ENCODE data around the gene MIP.
"Not testable (repeated sequence)": the region's sequence is repeated elsewhere in the genome, so short reads cannot be mapped to it uniquely, and the experiment has no call there.

The MIP gene

GRCh38 chr12:56454557-56454956, at the start of gene MIP:
MIP (minus strand) TSS chr12:56454657; CDS start chr12:56454613, 44 bp downstream.
- DNase-seq (ENCODE audit: low spot score), result no peak

GRCh38 chr12:56499879-56500278, 45.4 kb upstream of the MIP start:
- DNase-seq (ENCODE audit: low spot score), result not testable (repeated sequence)

GRCh38 chr12:56499452-56499851, 45.0 kb upstream of the MIP start:
- not testable (repeated sequence) for DNase-seq (ENCODE audit: low spot score)

GRCh38 chr12:56498126-56498902, 43.9 kb upstream of the MIP start:
- not testable (repeated sequence) for DNase-seq (ENCODE audit: low spot score)

GRCh38 chr12:56496704-56497103, 42.2 kb upstream of the MIP start:
- DNase-seq (ENCODE audit: low spot score), result not testable (repeated sequence)

GRCh38 chr12:56494481-56494880, 40.0 kb upstream of the MIP start:
- not testable (repeated sequence) for DNase-seq (ENCODE audit: low spot score)

GRCh38 chr12:56494106-56494415, 39.6 kb upstream of the MIP start:
- DNase-seq (ENCODE audit: low spot score), result not testable (repeated sequence)

- DNase-seq (ENCODE audit: low spot score), result not testable (repeated sequence)
These were observed 39.1 kb upstream of the MIP start for GRCh38 chr12:56493409-56494105.

GRCh38 chr12:56490360-56490759, 35.9 kb upstream of the MIP start:
- no peak for DNase-seq (ENCODE audit: low spot score)

GRCh38 chr12:56488041-56488955, 33.8 kb upstream of the MIP start, which contains the start of gene GLS2:
GLS2 (minus strand) TSS chr12:56488161; CDS start chr12:56488118, 43 bp downstream.
- DNase-seq (ENCODE audit: low spot score), result peak; percentile 93

- DNase-seq (ENCODE audit: low spot score), result peak; percentile 62
These were observed 33.1 kb upstream of the MIP start for GRCh38 chr12:56487448-56488040.

- DNase-seq (ENCODE audit: low spot score), result no peak
These were observed 32.2 kb upstream of the MIP start for GRCh38 chr12:56486694-56487093.

- no peak for DNase-seq (ENCODE audit: low spot score)
These were observed 30.1 kb upstream of the MIP start for GRCh38 chr12:56484566-56484965.

GRCh38 chr12:56479625-56480024, 25.2 kb upstream of the MIP start:
- DNase-seq (ENCODE audit: low spot score), result no peak

- DNase-seq (ENCODE audit: low spot score), result no peak
These were observed 23.2 kb upstream of the MIP start for GRCh38 chr12:56477521-56478225.

- no peak for DNase-seq (ENCODE audit: low spot score)
These were observed 22.5 kb upstream of the MIP start for GRCh38 chr12:56476972-56477432.

- no peak for DNase-seq (ENCODE audit: low spot score)
These were observed 21.7 kb upstream of the MIP start for GRCh38 chr12:56476143-56476542.

GRCh38 chr12:56474389-56474788, 19.9 kb upstream of the MIP start:
- DNase-seq (ENCODE audit: low spot score), result no peak

- peak; percentile 57 for DNase-seq (ENCODE audit: low spot score)
These were observed 14.8 kb upstream of the MIP start for GRCh38 chr12:56469007-56469930.

Measured in SW480 (cell line).